GM12873 (cell line): ENCODE results near the gene RPL28.

Source experiments
- CTCF ChIP-seq: IDR thresholded peaks from 2 replicates; pipeline ENCODE4 v1.5.1; 2012; ENCODE audit warnings: low read depth, mild to moderate bottlenecking, moderate library complexity, low read length, control low read depth; ENCODE audit not compliant: insufficient read depth; ENCODE audit errors: missing control alignments

The RPL28 gene

DNA sequence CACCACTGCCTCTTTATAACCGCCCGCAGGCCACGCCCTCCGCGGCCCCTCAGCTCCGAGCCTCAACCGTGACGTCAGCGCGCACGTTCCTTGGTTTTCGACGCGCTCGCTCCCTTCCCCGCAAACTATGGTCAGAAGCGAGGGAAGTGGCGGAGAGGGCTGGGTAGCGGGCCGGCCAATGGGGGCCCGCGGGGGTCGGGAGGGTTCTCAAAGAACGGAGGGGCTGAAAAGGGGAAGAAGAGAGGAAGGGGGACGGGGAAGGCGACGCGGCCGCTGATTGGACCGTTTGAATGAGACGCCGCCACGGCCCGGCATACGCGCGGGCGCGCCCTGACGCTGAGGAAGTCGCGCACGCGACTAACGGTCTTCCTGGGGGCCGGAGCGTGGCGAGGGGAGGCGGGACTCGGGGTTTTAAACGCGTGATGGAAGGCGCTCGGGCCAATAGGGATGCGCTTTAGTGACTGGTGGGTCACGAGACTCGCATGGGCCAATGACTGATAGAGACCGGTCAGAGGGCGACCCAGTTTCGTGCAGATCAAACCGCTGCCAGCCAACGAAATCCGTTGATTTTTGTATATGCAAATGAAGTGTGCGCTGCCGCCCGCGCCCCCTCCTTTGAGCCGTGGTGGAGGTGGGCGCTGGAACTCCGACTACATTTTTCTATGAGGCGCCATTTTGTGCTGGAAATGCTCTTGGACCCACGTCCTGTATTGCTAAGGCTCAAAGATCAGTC lies 22.2 kb downstream of the RPL28 start:
- no peak for TF ChIP-seq CTCF

GRCh38 chr19:55408533-55408872 lies 22.8 kb downstream of the RPL28 start:
- no peak for TF ChIP-seq CTCF

DNA sequence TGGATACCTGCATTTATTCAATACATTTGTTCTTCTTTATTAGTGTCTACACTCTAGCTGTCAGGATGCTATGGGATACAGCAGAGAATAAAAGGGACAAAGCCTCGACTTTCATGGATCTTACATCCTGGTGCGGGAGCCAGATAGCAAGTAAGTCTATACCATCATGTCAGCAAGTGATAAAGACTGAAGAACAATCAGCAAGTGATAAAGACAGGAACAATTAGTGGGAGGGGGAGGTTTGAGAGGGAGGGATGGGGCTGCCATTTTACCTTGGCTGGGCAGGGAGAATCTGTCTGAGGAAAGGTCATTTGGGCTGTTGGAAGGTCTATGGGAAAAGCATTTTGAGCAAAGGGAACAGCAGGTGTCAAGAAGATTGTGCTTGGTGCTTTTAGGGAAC lies 24.4 kb downstream of the RPL28 start:
- TF ChIP-seq CTCF, result no peak

DNA sequence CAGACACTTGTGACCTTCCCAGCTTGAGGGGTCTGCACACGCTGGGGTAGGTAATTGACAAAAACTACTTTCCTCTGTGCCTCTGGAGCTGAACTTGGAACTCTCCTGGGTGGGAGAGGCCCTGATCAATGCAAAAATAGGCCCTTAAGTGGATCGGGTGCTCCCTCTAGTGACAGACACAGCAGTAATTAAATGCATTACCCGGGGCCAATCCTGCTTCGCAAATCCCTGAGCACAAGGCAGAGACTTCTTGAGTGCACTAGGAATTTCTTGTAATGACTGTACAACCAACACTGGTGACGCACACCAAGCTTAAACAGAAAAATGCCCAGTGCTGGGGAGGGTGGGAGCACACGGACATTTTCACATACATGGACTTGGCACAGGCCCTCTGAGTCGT lies 32.5 kb downstream of the RPL28 start:
- TF ChIP-seq CTCF, result peak; percentile 72

DNA sequence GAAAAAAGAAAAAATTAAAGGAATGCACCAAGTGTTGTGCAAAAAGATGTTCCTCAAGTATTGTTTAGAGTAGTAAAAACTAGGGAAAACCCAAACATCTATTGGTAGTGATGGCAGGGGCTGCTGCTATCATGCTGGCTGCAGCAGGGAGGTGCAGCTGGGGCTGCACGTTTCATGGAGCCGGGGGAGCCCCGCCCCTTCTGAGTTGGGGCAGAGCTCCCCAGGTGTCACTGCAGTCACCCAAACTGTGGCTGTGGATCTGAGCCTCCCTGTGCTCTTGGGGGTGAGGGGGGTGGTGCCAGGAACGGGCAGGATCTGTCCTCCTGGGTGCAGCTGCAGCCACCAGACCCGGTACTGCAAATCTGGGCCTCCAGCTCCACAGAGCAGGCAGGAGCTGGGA lies 33.4 kb downstream of the RPL28 start:
- TF ChIP-seq CTCF, result no peak

DNA sequence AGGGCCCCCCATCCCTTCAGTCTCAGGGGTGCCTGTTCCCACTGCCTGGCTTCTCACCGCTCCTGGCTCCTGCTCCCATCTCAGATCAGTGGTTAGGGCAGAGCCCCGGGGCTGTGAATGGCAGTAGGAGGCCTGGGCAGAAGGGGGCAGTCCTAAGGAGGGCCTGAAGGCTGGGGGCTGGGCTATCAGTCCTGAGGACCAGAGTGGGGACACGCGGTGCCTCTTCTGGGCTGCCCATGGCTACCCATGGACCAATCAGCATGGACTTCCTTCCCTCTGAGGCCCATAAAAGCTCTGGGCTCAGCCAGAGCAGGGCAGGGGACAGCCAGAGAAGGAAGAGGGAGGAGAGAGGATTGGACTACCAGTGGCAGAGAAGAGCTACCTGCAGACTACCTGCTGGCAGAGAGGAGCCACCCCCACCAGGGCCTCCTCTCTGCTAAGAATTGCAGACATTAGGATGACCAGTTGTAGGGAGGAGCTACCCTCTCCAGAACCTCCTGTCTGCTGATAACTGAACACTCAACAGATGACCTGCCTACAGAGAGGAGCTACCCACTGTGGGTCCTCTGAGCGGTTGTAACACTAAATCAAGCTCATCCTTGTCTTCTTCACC lies 34.0 kb downstream of the RPL28 start:
- no peak for TF ChIP-seq CTCF

DNA sequence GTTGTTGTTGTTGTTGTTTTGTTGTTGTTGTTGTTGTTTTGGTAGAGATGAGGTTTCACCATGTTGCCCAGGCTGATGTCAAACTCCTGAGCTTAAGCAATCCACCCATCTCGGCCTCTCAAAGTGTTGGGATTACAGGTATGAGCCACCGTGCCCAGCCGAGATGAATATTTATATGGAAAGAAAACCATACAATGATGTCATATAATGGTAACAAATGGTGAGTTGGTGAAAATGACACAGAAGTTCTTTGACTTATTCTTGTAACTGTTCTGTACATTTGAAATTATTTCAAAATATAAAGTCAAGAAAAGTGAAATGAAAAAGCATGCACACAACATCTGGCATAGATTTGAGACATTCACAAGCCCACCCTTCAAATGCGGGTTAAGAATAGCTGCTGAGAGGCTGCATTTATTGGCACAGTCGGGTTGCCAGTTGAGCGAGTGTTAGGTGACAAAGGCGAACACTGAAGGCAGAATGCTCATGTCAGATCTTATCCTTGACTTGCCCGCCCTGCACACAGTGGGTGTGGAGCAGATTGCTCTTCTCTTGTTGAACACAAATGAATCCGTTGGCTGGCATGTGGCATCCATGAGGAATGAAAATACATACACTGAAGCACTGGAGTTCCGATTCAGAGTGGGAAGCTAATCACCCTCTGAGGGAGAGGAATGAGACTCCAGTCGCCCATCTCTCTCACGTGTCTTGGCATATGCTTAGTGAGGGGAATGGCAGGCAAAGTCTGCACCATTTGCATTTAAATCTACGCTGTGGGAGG lies 37.7 kb downstream of the RPL28 start:
- no peak for TF ChIP-seq CTCF
